Measurements from ENCODE around the gene AP1B1. TPM values are rescaled to one million over a fixed set of nuclear protein-coding genes. Genes with fewer than 3 reads are reported as not detected.
"Not testable (repeated sequence)": the region's sequence is repeated elsewhere in the genome, so short reads cannot be mapped to it uniquely, and the experiment has no call there.

AP1B1 gene
- total RNA-seq, 1 donor from 2014 or later = 25.6 TPM

DNA sequence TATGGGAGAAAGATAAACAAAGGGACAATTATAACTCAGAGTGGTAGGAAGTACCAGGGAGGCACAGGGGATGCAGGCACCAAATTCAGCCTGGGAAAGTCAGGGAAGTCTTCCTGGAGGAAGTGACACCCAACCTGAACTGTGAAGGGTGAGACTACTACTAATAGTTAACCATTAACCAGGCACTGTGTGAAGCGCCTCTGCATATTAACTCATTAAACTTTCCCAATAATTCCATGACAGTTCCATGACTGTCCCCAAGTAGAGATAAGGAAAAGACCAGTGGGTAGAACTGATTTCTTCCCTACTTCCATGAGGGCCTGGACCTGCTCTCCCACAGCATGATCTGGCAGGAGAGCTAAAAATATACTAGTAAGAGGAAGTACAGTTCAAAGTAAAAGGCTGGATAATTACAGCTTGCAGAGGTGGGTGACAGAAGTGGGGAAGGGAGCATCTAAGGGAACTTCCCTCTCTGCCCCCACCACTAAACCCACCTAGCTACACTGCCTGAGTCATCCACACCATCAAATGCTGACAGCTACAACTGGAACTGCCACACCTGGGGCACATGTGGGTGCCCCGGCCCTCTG, 4.7 kb upstream of the AP1B1 start:
- intact Hi-C loops (cut with DNase I) = loop anchor here (10.0 kb wide), 1 partner anchor 132 kb away; no protein-coding TSS in a partner anchor
- ATAC-seq (ENCODE audit: poor library complexity) = no peak

DNA sequence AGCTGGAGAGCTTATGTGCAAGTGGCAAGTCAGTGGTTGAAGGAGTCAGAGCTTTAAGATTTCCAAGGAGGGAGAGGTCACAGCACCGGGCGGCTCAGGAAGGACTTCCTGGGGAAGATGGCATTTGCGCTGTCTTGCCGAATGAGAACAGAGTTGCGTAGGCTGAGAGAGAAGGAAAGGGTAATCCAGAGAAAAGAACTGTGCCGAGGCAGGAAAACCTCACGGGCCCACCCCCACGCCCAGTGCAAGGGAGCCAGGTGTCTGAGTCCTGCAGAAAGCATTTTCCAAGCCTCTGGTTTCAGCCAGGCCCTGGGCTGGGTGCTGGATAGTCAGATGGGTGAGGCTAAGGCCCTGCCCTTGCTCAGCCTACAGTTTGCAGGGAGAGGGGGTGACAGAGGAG, 3.2 kb upstream of the AP1B1 start:
- intact Hi-C loops (cut with DNase I) = loop anchor here (10.0 kb wide), 1 partner anchor 133 kb away; no protein-coding TSS in a partner anchor
- no peak for ATAC-seq (ENCODE audit: poor library complexity)
- no peak for DNase-seq

More for the DNA sequence above, 4.7 kb upstream of the AP1B1 start:
- DNase-seq = no peak

DNA sequence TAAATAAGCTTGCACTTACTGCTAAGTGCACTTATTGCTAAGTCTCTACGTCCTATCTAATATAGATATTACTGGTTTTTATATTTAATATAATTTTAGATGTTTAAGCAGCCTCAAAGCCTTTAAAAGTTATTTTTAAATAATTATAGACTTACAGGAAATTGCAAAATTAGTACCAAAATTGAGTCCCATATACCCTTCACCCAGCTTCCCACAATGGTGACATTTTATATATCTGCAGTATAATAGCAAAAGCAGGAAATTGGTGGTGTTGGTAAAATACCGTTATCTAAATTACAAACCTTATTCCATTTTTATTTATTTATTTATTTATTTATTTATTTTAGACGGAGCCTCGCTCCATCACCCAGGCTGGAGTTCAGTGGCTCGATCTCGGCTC, 1.9 kb upstream of the AP1B1 start:
- intact Hi-C loops (cut with DNase I) = loop anchor here (10.0 kb wide), 1 partner anchor 135 kb away; no protein-coding TSS in a partner anchor
- no peak for ATAC-seq (ENCODE audit: poor library complexity)
- DNase-seq = no peak

DNA sequence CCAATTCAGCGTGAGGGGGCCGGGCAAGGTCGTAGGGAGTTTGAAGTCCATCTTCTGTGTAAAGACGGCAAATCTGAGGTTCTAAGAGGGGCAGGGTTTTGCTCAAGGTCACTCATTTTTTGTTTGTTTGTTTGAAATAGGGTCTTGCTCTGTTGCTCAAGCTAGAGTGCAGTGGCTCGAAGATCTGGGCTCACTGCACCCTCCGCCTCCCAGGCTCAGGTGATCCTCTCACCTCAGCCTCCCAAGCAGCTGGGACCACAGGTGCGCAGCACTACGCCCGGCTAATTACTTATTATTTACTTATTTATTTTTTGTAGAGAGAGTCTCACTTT, 355 bp upstream of the AP1B1 start:
- peak; percentile 6 for ATAC-seq (ENCODE audit: poor library complexity)
- intact Hi-C loops (cut with DNase I) = no loop called here
- DNase-seq = no peak

DNA sequence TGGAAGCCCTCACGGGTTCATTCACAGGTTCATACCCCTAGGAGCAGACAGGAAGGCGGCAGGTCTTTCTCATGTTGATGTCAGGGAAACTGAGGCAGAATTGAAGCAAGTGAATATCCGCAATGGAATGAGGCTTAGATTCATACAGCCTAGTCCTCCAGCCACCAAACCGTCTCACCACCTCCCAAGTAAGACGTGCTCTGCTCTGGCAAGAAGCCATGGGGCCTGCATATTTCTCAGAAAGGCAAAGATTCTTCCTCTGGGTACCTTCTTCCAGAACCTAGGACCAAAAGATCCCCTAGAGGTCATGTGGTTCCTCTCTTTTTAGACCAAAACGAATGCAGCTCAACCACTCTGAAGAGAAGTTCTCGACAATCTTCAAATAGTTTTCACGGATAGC, 1.7 kb downstream of the AP1B1 start:
- DNase-seq = no peak
- ATAC-seq (ENCODE audit: poor library complexity) = no peak
- intact Hi-C loops (cut with DNase I) = no loop called here

DNA sequence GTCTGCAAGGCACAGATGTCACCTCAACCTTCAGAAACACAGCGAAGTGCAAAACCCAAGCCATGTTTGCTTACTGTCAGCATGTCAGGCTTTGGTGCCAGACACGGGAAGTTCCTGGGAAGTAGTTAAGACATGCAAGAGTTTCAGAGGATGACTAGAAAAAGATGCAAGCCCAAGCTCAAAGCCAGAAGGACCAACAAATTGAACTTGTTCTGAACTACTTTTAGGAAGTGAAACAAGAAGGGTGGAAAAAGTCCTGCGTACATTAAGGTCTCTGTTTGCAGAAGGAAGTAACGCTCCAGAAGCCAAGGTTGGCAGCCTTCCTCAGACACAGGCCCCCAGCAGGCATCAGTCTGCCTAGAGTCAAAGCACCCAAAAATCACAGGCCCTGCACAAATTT, 2.6 kb downstream of the AP1B1 start:
- peak; percentile 62 for DNase-seq
- no peak for ATAC-seq (ENCODE audit: poor library complexity)
- intact Hi-C loops (cut with DNase I) = no loop called here

DNA sequence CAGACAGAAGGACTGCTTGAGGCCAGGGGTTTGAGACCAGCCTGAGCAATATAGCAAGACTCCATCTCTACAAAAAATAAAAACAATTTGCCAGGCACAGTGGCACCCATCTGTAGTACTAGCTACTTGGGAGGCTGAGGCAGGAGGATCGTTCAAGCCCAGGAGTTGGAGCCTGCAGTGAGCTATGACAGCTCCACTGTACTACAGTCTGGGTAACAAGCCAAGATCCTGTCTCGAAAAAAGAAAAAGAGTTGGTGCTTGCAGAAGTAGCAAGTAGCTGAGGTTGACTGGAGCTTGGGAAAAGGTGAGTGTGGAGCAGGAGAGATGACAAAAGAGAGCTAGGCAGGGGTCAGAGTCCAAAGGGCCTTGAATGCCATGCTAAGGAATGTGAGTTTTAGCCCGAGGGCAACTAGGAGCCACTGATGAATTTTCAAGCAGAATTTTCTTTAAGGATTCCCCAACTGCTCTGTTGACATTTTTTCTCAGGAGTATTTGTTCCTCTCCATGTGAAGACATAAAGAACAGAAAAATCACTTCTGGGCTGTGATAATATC, 3.1 kb downstream of the AP1B1 start:
- no peak for ATAC-seq (ENCODE audit: poor library complexity)
- intact Hi-C loops (cut with DNase I) = no loop called here
- no peak for DNase-seq

DNA sequence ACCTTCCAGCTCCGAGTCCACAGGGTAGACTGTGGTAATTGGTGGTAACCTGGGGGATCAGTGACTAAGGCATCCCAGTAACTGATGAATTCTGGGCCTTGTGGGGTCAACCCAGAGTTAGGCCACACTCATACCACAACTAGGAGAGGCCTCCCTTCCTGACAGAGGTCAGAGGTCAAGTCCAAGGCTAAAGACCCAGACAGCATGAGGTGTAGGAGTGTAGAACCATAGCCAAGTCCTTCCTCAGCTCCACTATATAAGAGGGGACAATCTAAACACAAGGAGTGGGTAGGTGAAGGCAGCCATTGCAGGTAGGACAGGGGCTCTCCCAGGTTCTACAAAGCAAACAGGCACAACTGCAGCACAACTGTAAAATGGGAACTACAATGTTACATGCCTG, 4.6 kb downstream of the AP1B1 start:
- intact Hi-C loops (cut with DNase I) = no loop called here
- DNase-seq = no peak
- ATAC-seq (ENCODE audit: poor library complexity) = no peak

DNA sequence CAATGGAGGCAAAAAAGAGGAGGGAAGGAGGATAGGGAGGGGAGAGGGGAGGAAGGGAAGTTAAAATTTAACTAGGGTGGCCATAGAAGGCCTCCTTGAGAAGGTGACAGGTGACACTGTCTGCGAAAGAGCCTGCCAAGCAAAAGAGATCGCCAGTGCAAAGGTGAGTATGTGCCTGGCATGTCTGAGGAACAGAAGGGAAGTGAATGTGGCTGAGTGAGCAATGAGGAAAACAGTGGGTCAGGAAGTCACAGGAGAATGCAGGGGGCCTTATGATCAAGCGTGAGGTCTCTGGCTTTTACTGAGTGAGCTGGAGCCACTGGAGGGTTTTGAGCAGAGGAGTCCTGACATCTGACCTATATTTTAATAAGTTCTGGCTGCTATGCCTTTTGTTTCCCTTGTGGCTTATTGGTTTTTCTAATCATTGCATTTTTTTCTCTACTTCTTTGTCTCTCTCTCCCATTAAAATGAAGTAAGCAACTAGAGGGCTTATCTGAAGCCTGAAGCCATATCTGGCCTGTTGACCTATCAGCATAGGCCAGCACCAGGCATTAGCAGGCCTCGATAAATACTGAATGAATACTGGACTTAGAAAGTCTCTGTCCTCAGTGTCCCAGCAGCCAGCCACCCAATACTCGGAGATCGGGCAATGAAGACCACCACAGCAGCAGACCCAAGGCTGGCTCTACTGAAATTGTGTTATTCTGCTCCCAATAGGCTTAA, 5.6 kb downstream of the AP1B1 start:
- intact Hi-C loops (cut with DNase I) = no loop called here
- ATAC-seq (ENCODE audit: poor library complexity) (no peak), DNase-seq (no peak)

DNA sequence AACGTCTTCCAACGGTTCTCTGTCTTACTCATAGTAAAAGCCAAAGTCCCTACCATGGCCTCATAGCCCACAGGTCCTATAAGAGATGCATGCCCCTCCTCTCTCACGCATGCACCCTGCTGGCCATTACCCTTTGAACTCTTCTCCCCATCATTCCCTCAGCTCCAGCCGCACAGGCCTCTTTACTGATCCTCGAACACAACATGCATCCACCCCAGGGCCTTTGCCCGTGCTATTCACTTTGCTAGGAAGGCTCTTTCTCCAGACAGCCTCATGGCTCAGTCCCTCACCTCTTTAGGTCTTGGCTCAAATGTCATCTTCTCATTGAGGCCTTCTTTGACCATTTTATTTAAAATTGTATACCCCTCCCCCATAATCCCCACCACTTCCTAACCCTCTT, 7.5 kb downstream of the AP1B1 start:
- ATAC-seq (ENCODE audit: poor library complexity) = no peak
- intact Hi-C loops (cut with DNase I) = no loop called here
- DNase-seq = no peak

DNA sequence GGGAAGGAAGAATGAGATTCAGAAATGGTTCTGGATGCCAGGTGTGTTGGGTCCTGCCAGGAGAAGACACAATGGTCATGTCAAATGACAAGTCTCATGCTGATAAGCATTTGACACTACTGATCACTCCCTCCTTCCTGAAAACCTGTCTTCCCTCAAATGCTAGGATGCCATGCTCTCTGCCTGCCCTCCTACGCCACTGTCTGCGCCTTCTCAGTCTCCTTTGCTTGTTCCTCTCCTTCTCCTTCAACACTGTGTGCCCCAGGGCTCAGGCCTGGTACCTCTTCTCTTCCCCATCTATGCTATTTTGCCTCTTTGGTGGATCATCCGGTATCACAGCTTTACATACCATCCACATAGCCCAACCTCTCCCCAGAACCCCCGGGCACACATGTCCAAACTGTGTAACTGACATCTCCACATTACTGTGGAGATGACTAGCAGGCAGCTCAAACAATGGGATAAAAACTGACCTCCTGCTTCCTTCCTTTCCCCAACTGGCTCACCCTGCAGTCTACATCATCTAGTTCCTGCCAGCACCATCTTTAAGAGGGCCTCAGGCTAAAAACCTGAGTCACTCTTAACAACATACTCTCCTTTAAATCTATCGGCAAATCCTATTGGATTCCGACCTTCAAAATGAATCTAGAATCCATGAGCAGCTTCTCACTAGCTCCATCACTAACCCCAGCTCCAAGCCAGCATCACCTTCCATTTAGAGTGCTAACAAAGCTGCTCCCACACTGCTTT, 8.2 kb downstream of the AP1B1 start:
- ATAC-seq (ENCODE audit: poor library complexity) (no peak), DNase-seq (no peak)
- intact Hi-C loops (cut with DNase I) = no loop called here

DNA sequence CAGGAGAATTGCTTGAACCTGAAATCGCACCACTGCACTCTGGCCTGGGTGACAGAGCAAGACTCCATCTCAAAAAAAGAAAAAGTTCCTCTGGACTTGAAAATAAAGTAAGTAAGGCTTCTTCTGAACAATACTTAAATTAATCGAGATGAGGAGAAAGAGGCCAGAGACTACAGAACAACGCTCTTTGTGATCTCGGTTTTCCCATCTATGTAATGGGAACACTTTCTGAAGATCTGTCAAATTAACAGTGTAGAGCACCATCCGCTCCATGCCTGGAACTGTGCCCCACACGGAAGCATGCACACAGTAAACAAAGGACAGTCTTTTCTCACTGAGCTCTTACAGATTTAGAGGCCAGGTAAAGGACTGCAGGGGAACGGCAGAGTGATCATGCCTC, 9.1 kb downstream of the AP1B1 start:
- DNase-seq = no peak
- intact Hi-C loops (cut with DNase I) = no loop called here

DNA sequence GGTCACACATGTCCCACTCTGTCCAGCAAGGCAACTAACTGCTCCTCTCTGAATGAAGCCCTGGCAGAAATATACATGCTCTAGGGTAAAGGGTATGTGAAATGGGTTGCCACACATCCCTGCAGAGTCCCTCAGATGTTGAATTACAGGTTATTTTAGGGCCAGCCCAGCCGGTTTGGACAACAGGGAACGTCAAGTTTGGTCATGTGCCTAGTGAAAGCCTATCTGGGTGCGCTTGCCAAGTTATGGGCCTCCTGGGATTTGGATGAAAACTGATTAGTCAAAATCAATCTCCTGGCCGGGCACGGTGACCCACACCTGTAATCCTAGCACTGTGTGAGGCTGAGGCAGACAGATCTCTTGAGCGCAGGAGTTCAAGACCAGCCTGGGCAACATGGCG, 10.4 kb downstream of the AP1B1 start:
- no peak for DNase-seq
- intact Hi-C loops (cut with DNase I) = no loop called here
- ATAC-seq (ENCODE audit: poor library complexity) = peak; percentile 19

More for the DNA sequence above, 9.1 kb downstream of the AP1B1 start:
- no peak for ATAC-seq (ENCODE audit: poor library complexity)

DNA sequence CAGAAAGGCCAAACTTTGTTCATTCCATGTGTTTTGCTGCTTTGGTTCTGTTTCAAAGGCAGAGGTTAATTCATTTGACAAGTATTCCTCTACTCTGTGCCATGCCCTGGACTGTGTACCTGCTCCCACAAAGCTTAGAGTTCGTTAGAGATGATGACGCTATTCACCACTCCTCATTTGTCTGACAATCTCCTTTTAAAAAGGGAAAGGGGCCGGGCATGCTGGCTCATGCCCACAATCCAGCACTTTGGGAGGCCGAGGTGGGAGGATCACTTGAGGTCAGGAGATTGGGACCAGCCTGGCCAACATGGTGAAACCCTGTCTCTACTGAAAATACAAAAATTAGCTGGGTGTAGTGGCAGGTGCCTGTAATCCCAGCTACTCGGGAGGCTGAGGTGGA, 11.7 kb downstream of the AP1B1 start:
- DNase-seq; intact Hi-C loops (cut with DNase I); ATAC-seq (ENCODE audit: poor library complexity): not testable (repeated sequence)

DNA sequence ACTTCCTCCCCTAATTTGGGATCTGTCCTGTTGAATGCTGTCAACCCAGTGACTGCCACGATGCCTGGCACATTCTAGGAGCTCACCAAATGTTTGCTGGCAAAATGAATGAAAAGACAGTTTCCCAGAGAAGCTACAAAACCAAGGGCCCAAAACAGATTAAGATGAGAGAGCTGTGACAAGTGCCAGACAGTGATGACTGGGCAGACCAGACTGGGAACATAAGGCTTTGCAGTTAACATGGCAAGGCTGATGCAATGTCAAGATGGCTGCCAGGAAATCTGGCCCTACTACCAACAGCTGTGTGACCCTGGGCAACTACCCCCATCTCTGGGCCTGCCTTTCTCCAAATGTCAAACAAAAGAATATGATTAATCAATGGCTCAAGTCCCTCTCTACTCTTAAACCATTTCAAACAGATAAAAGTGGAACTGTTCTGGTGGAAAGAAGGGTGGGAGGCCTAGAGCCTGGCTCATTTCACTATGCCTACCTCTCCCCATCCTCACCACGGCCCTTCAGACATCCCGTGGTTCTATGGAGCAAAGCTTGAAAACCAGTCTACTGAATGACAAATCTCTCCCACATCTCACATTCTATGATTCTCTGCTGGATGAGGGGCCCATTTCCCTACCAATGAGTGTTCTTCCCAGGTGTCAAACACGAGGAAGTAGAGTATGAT, 12.8 kb downstream of the AP1B1 start:
- intact Hi-C loops (cut with DNase I) = no loop called here
- DNase-seq (no peak), ATAC-seq (ENCODE audit: poor library complexity) (peak; percentile 28)

DNA sequence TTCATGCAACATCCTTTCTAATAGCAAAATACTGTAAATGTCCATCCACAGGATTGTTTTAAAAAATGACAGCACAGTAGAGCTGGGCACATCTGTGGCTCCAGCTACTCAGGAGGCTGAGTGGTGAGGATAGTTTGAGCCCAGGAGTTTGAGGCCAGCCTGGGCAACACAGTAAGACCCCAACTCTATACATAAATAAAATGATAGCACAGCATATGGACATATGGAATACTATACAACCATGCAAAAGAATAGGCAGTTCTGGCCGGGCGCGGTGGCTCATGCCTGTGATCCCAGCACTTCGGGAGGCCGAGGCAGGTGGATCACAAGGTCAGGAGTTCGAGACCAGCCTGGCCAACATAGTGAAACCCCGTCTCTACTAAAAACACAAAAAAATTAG, 13.6 kb downstream of the AP1B1 start:
- intact Hi-C loops (cut with DNase I); DNase-seq; ATAC-seq (ENCODE audit: poor library complexity): not testable (repeated sequence)

DNA sequence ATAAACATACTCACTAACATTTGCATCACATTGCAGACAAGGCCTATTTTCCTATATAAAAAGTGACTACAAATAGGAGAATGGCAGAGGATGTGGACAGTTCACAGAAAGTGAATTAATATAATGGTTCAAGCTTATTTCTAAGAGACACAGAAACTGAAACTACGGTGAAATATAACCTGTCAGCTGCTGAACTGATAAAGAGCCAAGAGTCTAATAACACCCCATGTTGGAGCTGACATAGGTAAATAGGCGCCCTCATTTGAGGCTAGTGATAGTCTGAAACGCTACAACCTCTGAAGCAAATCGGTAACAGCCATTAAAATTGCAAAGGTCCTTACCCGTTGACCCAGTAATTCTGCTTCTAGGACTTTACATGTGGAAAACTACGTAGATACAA, 14.0 kb downstream of the AP1B1 start:
- ATAC-seq (ENCODE audit: poor library complexity) = no peak

DNA sequence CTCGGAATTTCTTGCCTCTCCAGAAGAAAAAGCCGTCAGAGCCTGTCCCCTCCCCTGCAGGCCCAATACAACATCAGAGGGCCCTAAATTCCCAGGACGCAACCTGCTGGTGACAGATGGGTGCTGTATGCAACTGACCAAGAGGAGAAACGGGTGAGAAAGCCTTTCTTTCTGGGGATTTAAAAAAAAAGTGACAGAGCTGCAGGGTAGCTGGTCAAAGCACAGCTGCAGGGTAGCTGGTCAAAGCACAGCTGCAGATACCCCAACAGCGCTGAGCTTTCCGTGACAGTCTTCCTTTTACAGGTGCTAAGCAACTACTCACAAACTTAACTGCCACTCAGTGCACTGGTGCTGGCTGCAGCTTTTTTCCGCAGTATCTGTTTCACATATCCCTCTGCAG, 17.8 kb downstream of the AP1B1 start:
- DNase-seq (no peak), ATAC-seq (ENCODE audit: poor library complexity) (no peak)
- intact Hi-C loops (cut with DNase I) = no loop called here

More for the DNA sequence above, 14.0 kb downstream of the AP1B1 start:
- intact Hi-C loops (cut with DNase I) = no loop called here
- DNase-seq = no peak

DNA sequence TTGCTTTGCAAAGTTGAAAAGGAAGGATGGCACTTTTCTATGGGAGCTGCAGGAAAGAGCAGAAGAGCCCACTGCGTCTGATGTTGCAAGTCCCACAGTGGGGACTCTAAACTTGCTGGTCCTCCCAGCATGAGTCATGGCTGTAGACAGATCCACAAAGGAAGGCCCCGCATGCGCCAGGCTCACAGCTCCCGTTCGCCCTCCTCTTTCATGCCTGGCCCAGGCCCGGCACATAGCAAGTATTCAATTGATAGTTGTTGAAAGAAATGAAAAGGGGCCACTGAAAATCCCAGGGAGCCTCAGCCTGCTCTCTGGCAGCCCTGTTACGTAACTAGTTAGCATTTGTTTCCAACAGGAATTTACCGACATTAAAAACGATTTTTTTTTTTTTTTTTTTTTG, 18.9 kb downstream of the AP1B1 start:
- intact Hi-C loops (cut with DNase I) = no loop called here
- ATAC-seq (ENCODE audit: poor library complexity) (peak; percentile 91), DNase-seq (peak; percentile 84)

Measured in Right ventricle myocardium superior (tissue), 1 donor.